HG03039 (cell line): ENCODE data around the gene TNFAIP8.

Source experiments
- ATAC-seq: cut with Tn5 transposase; IDR thresholded peaks from one replicate; pipeline ENCODE4 v1.9.1; 2021; ENCODE audit warnings: mild to moderate bottlenecking, moderate library complexity; ENCODE audit not compliant: unreplicated experiment

TNFAIP8 gene

GRCh38 chr5:119365847-119366539, 10.2 kb downstream of the TNFAIP8 start:
- ATAC-seq = no peak

DNA sequence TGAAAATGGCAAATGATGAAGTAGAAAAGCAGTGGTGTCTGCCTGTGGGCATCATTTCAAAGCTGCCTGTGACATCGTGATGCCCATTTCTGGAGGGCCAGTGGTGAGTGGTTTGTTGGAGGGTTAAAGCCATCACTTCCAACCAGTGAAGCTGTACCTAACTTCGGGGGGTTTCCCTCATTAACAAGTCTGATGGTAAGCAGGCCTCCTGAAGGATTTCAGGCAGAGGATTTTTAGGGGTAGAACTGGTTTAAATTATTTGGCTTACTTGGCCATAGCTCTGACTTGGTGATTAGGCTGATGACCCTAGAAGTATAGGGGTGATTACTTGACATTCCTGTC, 10.7 kb downstream of the TNFAIP8 start:
- no peak for ATAC-seq

DNA sequence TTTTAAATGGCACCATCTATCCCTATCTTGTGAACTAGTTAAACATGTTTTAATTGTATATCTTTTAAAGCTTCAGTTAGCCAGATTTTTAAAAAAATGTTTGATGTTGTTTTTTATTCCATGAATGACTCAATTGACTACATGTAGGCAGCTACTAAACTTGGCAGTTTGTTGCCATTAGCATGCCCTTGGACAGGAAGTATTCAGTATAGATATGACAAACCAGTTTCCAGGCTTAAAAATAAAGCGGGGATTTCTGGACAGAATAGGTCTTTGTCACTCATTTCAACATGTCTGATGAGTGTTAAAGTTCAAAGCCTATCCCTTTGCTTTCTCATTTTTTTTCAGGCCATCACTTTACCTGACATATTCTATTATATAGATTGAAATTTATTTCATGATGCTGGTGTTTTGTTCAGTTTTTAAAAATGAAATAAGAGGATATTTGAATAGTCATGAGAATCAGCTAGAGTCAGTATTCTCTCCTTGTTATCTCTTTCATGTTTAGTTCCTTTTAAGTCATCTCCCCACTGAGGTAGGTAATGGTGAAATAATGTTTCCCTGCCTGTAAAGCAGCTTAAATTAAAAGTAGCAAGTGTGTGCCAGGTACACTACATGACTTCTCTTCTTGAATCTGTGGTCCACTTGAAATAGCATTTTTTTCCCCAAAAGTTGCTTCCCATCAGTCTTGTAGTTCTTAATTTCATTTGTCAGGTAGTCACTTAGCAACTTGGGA, 11.9 kb downstream of the TNFAIP8 start:
- ATAC-seq = peak; percentile 68

- ATAC-seq = no peak
Observed at GRCh38 chr5:119368238-119368630, 12.4 kb downstream of the TNFAIP8 start.

GRCh38 chr5:119370486-119370885, 14.7 kb downstream of the TNFAIP8 start:
- no peak for ATAC-seq

GRCh38 chr5:119371146-119371545, 15.3 kb downstream of the TNFAIP8 start:
- no peak for ATAC-seq

DNA sequence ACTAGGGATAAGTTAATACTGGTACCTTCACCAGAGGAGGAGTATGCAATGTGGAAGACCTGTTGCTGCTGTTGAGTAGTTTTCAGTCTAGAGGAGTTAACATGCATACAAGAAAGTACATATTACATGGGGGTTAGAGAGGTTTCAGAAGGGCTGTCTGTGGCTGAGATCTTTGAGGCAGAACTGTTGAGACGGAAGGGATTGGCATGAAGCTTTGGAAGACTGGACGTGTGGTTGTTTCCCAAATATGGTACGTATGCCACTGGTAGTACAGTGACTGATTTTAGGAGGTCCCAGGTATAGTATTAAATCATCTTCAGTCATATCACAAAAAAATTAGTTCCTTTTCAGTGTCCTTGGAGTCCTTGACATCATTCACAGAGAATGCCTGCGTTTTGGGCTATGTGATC, 17.6 kb downstream of the TNFAIP8 start:
- peak; percentile 64 for ATAC-seq

DNA sequence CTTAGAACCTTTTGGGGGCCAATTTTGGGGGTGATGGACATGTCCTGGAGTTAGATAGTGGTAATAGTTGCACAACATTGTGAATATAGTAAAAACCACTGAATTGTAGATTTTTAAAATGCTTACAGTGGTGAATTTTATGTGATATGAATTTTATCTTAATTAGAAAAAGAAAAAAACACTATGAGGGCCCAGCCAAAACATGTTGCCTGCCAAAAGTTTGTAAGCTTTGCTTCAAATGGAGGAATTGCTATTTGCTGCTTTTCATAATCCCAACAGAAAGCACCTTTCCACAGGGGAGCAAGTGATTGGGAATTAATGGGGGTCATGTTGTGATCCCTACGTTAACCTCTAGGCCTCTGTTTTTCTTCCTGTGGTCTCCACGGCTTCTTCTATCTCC, 19.1 kb downstream of the TNFAIP8 start:
- ATAC-seq = no peak

- ATAC-seq = no peak
Observed at GRCh38 chr5:119377066-119377465, 21.2 kb downstream of the TNFAIP8 start.

DNA sequence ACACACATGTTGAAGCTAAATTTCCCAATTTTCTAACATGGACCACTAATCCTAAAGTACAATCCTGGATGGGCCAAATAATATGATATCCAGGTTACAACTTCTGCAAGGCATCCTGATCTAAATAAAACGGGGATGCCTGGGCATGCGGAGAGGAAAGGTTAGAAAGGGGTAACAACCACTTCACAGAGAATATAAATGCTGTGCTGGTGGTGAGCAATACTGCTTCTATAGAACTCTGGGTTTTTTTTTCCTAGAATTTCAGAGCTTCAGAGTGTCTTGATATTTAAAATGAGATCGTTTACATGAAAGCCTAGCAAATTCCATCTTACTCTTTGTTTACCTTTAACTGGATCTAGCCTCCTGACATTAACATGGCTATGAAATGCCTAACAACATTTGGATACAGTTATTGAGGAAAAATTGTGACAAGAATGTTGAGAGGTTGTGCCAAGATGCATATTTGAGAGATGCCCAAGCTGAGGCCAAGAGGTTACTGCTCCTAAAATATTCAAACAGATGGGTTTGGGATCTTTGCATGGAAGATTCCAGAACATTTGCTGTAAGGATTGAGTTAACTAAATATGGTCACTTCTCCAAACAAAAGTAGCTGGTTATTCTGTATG, 22.4 kb downstream of the TNFAIP8 start:
- no peak for ATAC-seq

- no peak for ATAC-seq
Observed at GRCh38 chr5:119379096-119379495, 23.3 kb downstream of the TNFAIP8 start.

GRCh38 chr5:119379942-119380547, 24.2 kb downstream of the TNFAIP8 start:
- no peak for ATAC-seq

GRCh38 chr5:119382169-119382568, 26.4 kb downstream of the TNFAIP8 start:
- no peak for ATAC-seq

- no peak for ATAC-seq
Observed at GRCh38 chr5:119383008-119383407, 27.2 kb downstream of the TNFAIP8 start.

GRCh38 chr5:119385136-119385535, 29.3 kb downstream of the TNFAIP8 start:
- peak; percentile 37 for ATAC-seq

DNA sequence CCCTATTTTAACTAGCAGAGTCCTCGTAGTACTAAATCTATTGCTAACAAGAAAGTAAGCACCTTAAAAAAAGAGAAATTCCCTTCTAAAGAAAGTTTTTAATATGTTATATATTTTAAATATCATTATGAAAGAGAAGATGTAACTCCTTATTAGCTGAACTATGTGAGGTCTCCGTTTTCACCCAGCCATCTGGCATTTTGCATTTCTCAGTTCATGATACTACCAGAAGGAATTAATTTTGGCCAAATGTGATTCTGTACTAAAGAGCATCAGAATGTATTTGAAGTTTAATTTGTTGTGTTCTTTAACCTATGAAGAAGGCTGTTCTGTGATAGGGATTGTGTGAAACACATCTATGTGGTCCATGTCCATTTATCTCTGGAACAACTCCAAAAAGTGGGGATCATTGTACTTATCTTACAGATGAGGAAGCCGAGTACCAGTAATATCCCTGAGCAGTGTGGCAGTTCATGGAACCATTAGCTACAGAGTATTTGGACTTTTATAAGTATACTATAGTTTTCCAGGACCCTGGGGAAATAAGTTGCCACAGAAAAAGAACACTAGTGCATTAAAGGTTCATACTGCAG, 29.8 kb downstream of the TNFAIP8 start:
- peak; percentile 20 for ATAC-seq

GRCh38 chr5:119386596-119387344, 31.0 kb downstream of the TNFAIP8 start:
- ATAC-seq = no peak

GRCh38 chr5:119387945-119388618, 32.3 kb downstream of the TNFAIP8 start:
- no peak for ATAC-seq

DNA sequence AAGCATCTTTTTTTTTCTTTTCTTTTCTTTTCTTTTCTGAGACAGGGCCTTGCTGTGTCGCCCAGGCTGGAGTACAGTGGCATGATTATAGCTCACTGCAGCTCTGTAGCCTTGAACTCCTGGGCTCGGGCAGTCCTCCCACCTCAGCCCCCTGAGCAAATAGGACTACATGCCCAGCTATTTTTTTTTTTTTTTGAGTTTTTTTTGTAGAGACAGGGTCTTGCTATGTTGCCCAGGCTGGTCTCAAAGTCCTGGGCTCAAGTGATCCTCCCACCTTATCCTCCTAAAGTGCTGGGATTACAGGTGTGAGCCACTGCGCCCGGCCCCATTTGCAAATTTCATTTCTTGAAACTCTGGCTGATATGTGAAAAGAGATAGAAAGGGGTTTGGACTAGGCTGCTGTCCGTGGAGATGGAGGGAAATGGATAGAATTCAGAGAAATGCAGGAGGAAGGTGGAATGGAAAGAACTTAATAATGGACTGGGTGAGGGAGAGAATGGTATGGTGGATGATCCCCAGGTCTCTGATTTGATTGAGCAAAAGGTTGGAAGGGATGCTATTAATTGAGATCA, 32.9 kb downstream of the TNFAIP8 start:
- ATAC-seq = no peak
